IPS DF 4.7 (cell line): ENCODE results near the gene STRIT1.
"Not testable (repeated sequence)": the region's sequence is repeated elsewhere in the genome, so short reads cannot be mapped to it uniquely, and the experiment has no call there.

Experiments used
- DNase-seq: peaks from one replicate; pipeline ENCODE4 v3.0.0-alpha.2; 2013; ENCODE audit warnings: low spot score; ENCODE audit errors: extremely low read depth

The STRIT1 gene

DNA sequence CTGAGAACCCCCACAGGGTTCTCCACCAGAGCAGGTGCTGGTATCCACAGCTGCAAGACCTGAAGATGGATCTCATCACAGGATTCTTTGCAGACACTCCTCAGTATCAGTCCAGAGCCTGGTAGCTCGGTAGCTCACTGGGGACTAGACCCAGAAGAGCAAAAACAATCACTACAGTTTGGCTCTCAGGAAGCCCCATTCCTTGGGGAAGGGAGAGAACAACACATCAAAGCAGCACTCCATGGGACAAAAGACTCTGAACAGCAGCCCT, 22.2 kb downstream of the STRIT1 start:
- no peak for DNase-seq

DNA sequence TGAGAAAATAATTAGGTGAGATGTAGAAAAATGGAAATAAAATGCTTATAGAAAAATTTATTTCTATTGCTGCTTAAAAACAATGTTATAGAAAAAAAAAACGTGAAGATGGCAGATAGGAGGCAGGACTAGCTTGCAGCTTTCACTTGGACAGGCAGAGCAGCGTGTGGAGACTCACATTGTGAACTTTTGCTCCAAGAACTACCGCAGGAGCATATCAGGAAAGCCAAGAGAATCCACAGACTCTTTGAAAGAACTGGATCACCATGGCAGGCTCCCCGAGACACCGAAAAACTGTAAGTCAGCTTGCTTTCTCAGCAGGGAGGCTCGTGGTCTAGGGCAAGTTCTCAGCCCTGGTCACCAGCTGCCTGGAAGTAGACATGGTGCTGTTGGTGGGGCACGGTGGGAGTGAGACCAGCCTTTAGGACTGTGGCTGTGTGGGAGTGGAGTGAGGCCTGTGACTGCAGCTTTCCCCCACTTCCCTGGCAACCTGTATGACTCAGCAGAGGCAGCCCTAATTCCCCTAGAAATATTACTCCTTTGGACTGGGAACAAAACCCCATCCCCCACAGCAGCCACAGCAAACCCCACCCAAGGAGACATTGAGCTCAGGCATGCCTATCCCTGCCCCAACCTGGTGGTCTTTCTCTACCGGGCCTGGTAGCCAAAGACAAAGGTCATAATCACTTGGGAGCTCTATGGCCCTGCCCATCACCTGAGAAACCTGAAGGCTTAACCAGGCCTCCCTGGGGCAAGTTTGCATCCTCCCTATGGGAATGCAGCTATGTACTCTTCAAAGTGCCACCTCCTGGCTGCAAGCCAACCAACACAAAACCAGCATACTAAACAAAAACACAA, 22.8 kb downstream of the STRIT1 start:
- DNase-seq: no peak

DNA sequence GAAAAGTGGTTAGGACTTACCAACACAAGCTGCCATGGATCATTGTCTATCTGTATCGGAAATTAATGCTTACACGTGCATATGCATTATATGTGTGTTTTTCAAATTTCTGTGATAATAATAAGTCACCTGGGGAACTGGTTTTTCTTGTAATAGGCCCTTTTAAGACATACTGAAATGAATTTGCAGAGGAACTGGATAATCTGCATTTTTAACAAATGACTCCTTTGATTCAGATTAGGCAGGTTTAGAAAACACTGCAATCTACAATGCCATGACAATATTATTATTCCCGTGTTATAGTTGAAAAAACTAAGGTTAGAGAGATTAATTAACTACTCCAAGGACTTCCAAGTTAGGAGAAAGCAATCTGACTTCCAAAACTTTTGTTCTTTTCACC, 23.4 kb downstream of the STRIT1 start:
- DNase-seq: no peak

DNA sequence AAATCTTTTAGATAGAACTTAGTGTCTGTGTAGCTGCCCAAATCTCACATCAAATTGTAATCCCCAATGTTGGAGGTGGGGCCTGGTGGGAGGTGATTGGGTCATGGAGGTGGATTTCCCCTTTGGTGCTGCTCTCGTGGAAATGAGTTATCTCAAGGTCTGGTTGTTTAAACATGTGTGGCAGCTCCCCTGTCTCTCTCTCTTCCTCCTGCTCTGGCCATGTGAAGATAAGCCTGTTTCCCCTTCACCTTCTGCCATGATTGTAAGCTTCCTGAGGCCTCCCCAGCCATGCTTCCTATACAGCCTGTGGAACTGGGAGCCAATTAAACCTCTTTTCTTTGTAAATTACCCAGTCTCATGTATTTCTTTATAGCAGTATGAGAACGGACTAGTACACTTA, 30.6 kb downstream of the STRIT1 start:
- not testable (repeated sequence) for DNase-seq

DNA sequence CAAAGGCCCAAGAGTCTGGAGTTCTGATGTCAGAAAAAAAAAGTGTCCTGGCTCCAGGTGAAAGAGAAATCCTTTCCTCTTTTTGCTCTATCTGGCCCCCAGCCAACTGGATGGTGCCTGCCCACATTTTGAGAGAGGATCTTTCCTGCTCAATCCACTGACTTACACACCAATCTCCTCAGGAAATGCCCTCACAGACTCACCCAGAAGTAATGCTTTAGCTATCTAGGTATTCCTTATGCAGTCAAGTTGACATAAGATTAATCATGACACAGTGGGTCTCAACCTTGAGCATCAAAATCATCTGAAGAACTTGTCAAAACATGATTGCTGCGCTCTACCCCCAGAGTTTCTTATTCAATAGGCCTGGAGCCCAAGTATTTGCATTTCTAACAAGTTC, 31.2 kb downstream of the STRIT1 start:
- no peak for DNase-seq

- no peak for DNase-seq
Observed at GRCh38 chr3:155254445-155254844, 39.0 kb downstream of the STRIT1 start.

- no peak for DNase-seq
Observed at GRCh38 chr3:155252535-155252934, 40.9 kb downstream of the STRIT1 start.

GRCh38 chr3:155252021-155252420, 41.5 kb downstream of the STRIT1 start:
- DNase-seq: no peak

DNA sequence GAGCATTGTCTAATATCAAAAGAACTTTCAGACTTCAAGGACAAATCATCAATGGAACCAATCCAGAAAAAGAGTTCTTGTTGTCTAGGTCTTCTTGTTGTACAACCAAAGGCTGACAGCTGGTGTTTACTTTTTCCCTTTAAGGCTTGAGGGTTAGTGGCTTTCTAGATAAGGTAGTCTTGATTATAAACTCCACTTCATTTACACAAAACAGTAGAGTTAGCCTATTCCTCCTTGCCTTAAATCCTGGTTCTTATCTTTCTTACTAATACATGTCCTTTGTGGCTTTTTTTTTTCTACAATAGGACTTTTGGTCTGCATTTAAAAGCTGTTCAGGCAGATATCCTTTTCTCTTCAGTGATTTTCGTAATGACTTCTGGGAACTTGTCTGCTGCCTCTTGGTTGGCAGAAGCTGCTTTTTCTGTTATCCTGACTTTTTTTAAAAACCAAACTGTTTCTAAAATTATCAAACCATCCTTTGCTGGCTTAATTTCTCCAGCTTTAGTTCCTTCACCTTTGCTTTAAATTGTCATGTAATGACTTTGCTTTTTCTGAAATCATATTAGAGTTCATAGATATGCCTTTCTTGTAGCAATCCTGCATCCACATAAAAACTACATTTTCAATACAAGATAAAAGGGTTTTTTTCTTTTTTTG, 44.8 kb downstream of the STRIT1 start:
- no peak for DNase-seq

- no peak for DNase-seq
Observed at GRCh38 chr3:155244699-155245098, 48.8 kb downstream of the STRIT1 start.

DNA sequence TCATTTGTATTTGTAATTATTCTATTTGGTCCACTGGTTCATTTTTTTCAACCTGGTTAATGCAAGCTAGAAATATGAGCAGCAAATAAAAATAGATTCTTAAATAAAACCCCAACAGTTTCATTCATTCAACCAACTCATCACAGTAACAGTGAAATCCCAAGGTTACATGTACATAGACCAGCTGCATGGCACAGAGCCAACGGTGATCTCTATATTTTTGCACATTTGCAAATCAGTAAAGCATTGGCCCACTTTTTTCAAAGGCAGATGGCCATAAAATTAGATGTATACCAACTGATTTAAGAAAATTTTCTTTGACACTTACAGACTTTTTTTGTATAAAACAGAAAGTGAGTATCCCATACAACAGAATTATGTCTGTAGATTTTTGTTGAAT, 49.3 kb downstream of the STRIT1 start:
- DNase-seq: no peak

- no peak for DNase-seq
Observed at GRCh38 chr3:155243512-155243921, 50.0 kb downstream of the STRIT1 start.

- no peak for DNase-seq
Observed at GRCh38 chr3:155242342-155242741, 51.1 kb downstream of the STRIT1 start.

DNA sequence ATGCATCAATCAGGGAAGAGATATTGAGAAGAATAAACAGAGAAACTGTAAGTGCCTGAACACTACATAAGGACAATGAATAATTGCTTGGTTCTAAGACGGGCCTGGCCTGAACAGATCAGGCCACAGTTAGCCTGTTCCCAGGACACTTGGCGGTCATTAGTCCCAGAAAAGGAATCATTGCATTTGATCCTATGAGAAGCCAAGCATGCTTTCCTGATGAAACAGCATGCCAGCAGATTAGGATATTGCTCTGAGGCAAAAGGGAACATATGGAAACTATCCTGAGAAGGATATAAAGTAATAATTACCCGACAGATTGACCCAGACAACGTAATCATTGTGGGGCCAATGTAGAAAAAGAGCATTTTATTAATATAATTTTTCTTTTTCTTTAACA, 51.9 kb downstream of the STRIT1 start:
- DNase-seq: no peak
